ENCODE data around the gene DUOX2. TPM values are rescaled to one million over a fixed set of nuclear protein-coding genes. Genes with fewer than 3 reads are reported as not detected.
"Not testable (repeated sequence)": the region's sequence is repeated elsewhere in the genome, so short reads cannot be mapped to it uniquely, and the experiment has no call there.

The DUOX2 gene
- total RNA-seq, 1 experiment from 2014 or later = not detected

DNA sequence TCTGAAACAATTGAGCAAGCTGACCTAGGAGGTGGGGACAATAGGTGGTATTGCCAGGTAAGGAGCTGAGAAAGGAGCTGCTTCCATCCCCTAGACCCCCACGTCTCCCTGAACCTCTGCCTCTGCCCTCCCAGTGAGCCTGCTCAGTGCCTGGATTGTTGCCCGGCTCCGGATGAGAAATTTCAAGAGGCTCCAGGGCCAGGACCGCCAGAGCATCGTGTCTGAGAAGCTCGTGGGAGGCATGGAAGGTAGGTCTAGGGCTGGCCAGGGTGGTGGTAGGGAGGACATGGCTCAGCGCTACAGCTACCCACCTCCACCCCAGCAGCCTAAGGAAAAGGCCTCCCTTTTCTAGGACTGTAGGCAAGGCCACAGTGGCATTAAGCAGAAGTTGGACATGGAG lies 29.1 kb upstream of the DUOX2 start:
- Histone ChIP-seq H3K36me3 (no peaks in the 10 kb centered on the region), H3K9me3 (no peaks in the 10 kb centered on the region), H3K4me3 (no peak overlapping the region), H3K27me3 (no peaks in the 10 kb centered on the region)
- DNase-seq = no peak

DNA sequence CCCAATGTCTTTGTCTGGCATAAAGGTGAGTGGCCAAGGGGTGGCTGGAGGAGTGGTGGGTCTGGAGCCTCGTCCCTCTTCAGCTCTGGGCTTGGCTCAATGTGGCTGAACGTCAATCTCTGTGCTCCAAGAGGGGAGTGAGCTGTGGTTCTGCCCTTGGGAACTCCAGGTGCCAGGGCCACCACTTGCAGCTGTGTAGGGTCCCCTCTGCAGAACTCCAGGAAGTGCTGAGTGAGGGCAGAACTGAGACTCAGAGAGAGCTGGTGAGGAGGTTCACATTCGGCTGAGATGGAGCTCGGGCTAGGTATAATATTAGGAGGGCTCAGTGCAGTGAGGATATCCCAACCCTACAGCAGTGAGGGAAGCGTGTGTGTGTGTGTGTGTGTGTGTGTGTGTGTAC lies 27.4 kb upstream of the DUOX2 start:
- Histone ChIP-seq H3K4me3 (no peak overlapping the region), H3K9me3 (no peaks in the 10 kb centered on the region), H3K36me3 (no peaks in the 10 kb centered on the region), H3K27me3 (no peaks in the 10 kb centered on the region)
- DNase-seq = no peak

DNA sequence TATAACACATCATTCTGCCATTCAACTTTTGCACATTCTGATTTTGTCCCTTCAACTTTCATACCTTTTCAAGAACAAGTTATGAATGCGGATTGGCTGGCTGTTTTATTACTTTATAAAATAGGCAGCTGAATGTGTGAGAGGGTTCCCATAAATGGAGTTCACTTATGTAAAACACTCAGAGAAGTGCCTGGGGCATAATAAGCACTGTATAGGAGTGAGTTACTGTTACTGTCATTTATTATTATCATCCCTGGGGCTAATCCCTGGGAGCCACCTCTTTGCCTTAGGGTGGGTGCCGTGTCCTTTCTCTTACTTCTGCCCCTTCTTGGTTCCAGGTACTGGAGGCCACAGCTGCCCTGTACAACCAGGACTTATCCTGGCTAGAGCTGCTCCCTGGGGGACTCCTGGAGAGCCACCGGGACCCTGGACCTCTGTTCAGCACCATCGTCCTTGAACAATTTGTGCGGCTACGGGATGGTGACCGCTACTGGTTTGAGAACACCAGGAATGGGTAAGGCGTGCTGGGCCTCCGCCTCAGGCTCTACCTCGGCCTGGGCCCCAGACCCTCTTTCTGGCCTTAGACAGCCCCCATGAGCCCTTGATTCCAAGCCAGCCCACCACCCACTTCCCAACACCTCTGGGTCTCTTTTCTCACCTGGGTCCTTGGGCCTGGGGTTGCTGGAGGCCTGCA lies 26.7 kb upstream of the DUOX2 start:
- H3K9me3 ChIP-seq = no peaks in the 10 kb centered on the region
- no peak overlapping the region for H3K4me3 ChIP-seq
- no peaks in the 10 kb centered on the region for H3K27me3 ChIP-seq
- H3K36me3 ChIP-seq = no peaks in the 10 kb centered on the region
- DNase-seq = no peak

DNA sequence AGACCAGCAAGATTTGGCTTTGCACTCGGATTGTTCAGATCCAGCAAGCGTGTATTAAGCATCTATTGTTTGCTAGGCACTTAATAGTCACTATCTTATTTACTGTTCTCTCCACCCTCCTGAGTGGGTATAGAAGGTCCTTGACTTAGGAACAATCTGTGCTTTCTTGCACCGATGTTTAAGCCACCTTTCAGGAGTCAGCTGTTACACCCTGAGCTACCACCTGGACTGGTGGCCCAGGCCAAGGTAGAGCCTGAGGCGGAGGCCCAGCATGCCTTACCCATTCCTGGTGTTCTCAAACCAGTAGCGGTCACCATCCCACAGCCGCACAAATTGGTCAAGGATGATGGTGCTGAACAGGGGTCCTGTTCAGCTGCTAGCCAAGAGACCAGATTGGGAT lies 25.8 kb upstream of the DUOX2 start:
- no peak for DNase-seq
- H3K36me3 ChIP-seq = no peaks in the 10 kb centered on the region
- H3K27me3 ChIP-seq = no peaks in the 10 kb centered on the region
- H3K4me3 ChIP-seq = no peak overlapping the region
- H3K9me3 ChIP-seq = no peaks in the 10 kb centered on the region

DNA sequence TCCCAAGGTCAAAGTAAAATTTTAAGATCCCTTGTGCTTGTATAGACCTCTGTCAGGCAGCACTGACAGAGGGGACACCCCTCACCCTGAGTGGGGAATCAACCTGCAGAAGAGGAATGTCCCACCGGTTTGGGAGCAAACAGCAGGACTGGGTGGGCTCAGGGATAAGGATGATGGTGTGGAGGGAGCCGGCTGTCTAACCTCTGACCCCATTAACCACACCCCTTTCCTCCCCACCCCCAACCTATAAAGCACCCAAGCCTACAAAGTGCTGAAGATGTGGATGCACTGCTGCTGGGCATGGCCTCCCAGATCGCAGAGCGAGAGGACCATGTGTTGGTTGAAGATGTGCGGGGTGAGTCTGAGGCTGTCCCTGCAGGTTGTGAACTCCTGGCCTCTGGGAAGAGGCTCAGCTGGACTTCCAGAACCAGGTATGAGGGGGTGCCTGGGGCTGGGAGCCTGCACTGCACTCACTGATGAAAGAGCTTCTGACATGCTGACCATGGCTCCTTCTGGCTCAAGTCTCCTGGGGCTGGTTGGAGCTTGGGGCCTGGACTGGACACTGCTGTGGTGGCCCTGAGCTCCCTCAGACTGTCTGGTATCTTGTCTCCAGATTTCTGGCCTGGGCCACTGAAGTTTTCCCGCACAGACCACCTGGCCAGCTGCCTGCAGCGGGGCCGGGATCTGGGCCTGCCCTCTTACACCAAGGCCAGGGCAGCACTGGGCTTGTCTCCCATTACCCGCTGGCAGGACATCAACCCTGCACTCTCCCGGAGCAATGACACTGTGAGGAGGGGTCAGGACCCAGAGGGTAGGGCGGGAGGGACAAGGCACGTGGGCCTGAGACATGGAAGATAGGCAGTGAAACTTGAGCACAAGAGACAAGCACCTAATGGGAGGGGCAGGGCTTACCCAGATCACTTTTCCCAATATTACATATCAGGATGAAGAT lies 25.1 kb upstream of the DUOX2 start:
- H3K36me3 ChIP-seq = no peaks in the 10 kb centered on the region
- no peak overlapping the region for H3K4me3 ChIP-seq
- no peaks in the 10 kb centered on the region for H3K27me3 ChIP-seq
- no peaks in the 10 kb centered on the region for H3K9me3 ChIP-seq
- DNase-seq = no peak

DNA sequence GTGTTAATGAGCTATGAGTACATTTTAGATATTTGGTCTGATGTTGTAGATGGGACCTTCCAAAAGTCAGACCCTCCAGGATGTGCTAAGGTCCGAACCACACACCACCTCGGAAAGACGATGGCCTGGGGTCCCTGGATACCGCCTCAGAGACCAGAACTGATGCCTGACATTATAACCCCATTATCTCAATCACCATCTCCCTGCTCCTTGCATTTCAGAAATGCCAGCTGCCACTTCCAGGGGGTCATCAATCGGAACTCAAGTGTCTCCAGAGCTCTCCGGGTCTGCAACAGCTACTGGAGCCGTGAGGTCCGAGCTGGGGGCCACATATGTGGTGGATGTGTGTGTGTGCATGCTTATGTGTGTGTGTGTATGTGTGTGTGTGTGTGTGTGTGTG lies 23.7 kb upstream of the DUOX2 start:
- Histone ChIP-seq H3K9me3 (no peaks in the 10 kb centered on the region), H3K36me3 (no peaks in the 10 kb centered on the region), H3K27me3 (no peaks in the 10 kb centered on the region), H3K4me3 (no peak overlapping the region)
- DNase-seq = no peak

DNA sequence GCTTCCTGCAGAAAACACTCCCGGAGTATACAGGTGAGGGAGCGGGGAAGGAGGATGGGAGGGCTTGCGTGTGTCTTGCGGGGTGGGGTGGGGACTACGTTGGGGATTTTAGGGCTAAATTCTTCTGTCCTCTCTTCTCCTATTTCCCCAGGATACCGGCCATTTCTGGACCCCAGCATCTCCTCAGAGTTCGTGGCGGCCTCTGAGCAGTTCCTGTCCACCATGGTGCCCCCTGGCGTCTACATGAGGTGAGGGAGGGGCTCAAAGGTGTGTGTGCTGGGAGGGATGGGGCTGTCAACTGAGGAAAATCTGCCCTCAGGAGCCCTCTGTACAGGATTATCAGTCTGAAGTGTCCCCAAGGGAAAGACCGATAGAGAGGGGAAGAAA lies 22.4 kb upstream of the DUOX2 start:
- Histone ChIP-seq H3K36me3 (no peaks in the 10 kb centered on the region), H3K4me3 (no peak overlapping the region), H3K9me3 (no peaks in the 10 kb centered on the region), H3K27me3 (no peaks in the 10 kb centered on the region)
- no peak for DNase-seq

DNA sequence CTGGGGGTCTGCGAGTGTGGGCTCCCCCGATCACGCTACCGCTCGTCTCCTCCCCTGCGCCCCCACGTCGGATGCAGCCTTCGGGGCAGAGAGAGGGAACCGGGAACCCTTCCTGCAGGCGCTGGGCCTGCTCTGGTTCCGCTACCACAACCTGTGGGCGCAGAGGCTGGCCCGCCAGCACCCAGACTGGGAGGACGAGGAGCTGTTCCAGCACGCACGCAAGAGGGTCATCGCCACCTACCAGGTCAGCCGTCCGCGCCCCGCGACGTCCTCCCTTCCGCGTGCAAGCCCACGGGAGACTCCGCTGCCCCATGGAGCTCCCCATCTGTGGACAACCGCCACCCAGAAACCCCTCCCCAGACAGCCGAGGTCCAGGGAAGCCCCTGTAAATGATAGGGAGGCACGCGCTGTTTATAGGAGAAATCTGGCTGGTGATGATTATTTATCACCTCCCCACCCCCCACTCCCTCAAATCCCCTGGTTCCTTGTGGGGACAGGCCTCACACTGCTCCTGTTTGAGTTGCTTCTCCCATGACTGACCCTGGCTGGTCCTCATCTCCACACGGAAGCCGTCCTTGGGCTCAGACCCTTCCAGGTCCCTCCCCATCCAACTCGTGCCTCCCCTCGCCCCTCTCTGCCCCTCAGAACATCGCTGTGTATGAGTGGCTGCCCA lies 21.9 kb upstream of the DUOX2 start:
- DNase-seq, H3K27me3 ChIP-seq, H3K9me3 ChIP-seq, H3K4me3 ChIP-seq, H3K36me3 ChIP-seq: not testable (repeated sequence)

DNA sequence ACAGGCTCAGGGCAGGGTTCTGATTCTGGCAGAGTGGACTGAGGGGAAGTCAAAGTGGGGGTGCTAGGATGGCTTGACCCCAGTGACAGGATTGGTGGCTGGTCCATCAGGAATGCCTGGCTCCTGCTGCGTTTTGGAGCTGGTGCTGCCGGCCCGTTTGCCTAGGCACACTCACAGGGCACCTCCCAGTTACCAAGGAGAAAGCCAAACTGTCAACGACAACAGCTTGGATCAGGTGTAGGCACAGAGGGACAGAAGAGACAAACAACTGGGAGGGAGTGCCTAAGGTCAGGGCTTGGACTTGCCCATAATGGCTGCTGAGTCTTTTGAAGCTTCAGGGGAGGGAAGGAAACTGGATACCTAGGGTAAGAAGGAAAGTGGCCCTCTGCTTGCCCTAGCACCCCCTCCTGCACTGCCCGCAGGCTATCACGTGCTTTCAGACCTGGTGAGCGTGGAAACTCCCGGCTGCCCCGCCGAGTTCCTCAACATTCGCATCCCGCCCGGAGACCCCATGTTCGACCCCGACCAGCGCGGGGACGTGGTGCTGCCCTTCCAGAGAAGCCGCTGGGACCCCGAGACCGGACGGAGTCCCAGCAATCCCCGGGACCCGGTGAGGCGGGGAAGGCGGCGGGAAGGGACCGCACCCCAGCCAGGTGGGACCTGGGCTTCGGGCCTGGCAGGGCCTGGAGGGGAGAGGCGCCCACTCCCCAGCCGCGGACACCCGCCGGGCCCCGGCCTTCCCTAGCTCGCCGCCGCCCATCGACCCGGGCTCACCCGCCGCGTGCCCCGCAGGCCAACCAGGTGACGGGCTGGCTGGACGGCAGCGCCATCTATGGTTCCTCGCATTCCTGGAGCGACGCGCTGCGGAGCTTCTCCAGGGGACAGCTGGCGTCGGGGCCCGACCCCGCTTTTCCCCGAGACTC lies 21.0 kb upstream of the DUOX2 start:
- DNase-seq = no peak
- Histone ChIP-seq H3K27me3 (no peaks in the 10 kb centered on the region), H3K9me3 (no peaks in the 10 kb centered on the region), H3K4me3 (no peak overlapping the region), H3K36me3 (no peaks in the 10 kb centered on the region)

DNA sequence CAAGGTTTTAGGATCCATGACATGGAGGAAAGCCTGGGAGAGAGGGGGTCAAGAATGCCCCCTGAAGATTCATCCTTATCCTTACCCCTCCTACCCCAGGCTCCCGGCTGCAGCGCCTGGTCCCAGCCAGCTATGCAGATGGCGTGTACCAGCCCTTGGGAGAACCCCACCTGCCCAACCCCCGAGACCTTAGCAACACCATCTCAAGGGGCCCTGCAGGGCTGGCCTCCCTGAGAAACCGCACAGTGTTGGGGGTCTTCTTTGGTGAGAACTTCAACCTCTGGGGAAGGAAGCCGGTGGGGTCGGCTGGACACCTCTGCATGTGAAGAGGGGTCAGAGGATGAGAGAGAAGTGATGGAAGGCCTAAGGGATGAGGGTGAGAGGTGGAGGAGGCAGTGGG lies 20.1 kb upstream of the DUOX2 start:
- no peak for DNase-seq
- Histone ChIP-seq H3K9me3 (no peaks in the 10 kb centered on the region), H3K36me3 (no peaks in the 10 kb centered on the region), H3K27me3 (no peaks in the 10 kb centered on the region), H3K4me3 (no peak overlapping the region)

DNA sequence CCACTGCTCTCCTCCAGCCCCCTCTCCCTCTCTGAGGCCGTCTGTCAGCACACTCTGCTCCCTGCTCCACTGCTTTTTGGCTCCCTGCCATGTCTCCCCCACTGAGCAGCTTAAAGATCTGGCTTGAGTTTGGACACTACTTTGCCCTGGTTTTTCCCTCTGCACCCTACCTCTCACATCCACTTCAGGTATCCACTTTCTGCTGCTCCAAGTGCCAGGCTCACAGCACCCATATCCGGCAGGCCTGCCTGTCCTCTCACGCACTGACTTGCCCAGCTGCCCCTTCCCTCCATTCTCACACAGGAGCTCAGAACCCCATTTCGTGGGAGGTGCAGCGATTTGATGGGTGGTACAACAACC lies 19.6 kb upstream of the DUOX2 start:
- Histone ChIP-seq H3K36me3 (no peaks in the 10 kb centered on the region), H3K27me3 (no peaks in the 10 kb centered on the region), H3K9me3 (no peaks in the 10 kb centered on the region), H3K4me3 (no peak overlapping the region)
- DNase-seq = no peak

DNA sequence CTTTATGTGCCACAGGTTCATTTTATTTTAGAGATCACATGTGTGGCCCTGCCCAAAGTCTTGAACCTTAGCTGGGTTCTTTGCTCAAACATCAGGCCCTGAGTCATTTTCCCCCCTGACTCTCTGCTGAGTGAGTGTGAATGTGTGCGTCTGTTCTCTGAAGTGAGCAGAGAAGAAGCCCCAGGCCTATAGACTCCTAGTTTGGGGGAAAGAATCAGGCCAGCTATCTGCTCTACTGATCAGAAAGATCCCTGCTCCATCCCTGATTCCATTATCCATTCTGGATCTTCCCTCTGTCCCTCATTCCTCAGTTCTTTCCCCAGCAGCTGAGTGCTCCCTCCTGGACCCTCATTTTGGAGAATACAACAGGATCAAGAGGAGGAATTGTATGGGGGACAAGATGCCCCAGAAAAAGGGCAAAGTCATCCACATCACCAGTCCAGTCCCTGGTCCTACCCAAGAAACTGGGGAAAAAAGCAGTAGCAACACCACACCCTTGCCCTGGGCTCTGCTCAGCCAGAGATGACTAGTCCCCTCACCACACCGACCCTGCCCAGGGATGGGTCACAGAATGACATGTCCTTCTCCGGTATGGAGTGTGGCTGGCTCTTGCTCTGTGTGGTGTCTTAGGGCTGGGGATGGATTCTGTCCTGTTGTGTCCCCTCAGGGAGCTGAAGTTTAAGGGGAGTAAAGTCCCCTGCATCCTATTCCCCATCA lies 19.0 kb upstream of the DUOX2 start:
- no peaks in the 10 kb centered on the region for H3K27me3 ChIP-seq
- no peak overlapping the region for H3K4me3 ChIP-seq
- no peak for DNase-seq

DNA sequence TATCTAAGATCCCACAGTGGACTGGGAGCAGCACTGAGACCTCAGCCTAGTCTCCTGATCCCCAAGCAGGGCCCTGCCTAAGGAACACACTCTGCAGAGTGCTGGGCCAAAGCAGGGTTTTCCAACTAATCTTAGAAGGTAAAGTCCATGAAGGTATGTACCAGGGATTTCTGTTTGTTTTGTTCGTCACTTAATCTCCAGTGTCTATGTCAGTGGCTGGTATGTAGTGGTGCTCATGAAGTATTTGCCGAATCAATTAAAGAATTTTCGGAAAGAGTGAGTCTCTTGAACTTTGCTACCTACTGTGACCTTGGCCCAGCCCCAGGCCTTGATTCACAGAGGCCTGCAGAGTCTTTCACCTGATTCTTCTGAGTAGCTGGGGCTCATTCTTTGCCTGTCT lies 17.5 kb upstream of the DUOX2 start:
- H3K9me3 ChIP-seq = no peaks in the 10 kb centered on the region
- no peak for DNase-seq
- no peaks in the 10 kb centered on the region for H3K27me3 ChIP-seq

More for the DNA sequence above, 19.0 kb upstream of the DUOX2 start:
- Histone ChIP-seq H3K9me3 (no peaks in the 10 kb centered on the region), H3K36me3 (no peaks in the 10 kb centered on the region)

DNA sequence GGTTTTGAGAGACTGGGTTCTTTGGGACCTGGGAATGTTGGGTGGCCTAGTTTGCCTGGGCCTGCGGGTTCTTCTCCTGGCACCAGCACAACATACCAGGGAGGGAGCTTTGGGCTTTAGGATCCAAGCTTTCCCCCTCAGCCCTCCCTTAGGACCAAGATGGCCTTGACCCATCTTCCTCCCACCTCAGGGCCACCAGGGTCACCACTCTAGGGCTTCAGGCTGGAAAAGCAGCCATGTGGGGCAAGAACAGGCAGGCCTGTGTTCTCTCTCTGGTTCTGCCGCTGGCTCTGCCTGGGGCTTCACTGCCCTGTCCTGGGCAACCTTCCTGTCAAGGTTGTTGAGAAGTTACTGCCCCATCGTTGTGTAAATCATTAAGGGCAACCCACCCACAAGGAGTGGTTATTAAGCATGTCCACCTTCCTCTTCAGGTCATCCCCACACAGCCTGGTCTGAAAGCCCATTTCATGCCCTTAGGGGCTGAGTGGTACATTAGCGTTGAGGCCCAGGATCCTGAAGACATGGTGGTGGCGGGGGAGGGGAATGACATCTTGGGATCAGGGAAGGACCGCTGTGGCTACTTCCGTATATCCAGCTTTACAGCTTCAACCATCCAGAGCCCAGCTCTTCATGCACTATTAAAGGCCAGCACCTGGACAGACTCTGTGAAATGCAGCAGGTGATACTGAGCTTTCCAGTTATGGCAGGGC lies 16.5 kb upstream of the DUOX2 start:
- H3K36me3 ChIP-seq = no peaks in the 10 kb centered on the region
- no peaks in the 10 kb centered on the region for H3K27me3 ChIP-seq
- no peaks in the 10 kb centered on the region for H3K9me3 ChIP-seq
- H3K4me3 ChIP-seq = no peak overlapping the region
- DNase-seq = no peak

More for the DNA sequence above, 17.5 kb upstream of the DUOX2 start:
- no peak overlapping the region for H3K4me3 ChIP-seq
- no peaks in the 10 kb centered on the region for H3K36me3 ChIP-seq

DNA sequence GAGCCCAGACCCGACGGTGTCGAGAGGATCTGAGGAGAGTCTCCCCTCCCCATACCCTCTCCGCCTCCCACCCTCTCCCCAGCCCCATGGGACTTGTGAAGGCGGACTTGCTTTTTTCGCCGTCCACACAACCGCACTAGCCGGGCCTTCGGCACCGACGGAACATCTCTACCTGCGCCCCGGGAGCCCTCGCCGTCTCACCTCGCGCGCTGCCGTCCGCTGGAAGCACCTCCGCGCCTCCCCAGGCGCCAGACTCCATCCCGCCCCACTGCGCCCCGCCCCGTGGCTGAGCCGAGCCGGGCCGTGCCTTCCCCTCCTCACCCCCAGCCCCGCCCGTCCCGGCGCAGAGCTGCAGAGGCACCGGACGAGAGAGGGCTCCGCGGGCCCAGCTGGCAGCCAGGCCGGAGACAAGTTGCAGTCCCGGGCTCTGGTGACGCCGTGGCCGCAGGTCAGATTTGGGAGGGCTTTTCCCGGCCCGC lies 15.7 kb upstream of the DUOX2 start, which contains the start of the genes DUOX1 and DUOXA1:
Gene DUOX1, plus strand, starts transcription at position 344 of the 479 bp plus-strand sequence. CDS start 1,973 bp downstream, outside the sequence.
Gene DUOXA1, minus strand, starts transcription at position 229 of the 479 bp plus-strand sequence. CDS start 6,865 bp downstream, outside the sequence.
- no peak for DNase-seq
- H3K36me3 ChIP-seq = no peaks in the 10 kb centered on the region
- H3K27me3 ChIP-seq = peaks cover 2% of the 10 kb centered on the region; the same call in 1 of the 2 replicates
- no peaks in the 10 kb centered on the region for H3K9me3 ChIP-seq
- H3K4me3 ChIP-seq = no peak within 1 kb of the TSS
